Epithelial cell of proximal tubule (primary cell): Measurements from ENCODE around the gene PYGO2. TPM values are rescaled to one million over a fixed set of nuclear protein-coding genes. Genes with fewer than 3 reads are reported as not detected.

Source experiments
- DNase-seq: peaks from one replicate; pipeline ENCODE4 v3.0.0-alpha.2; 2011; ENCODE audit warnings: low read depth
- H3K4me3 ChIP-seq: 2 replicates; pipeline ENCODE4 v1.5.1; 2011; ENCODE audit warnings: low read depth, mild to moderate bottlenecking, low read length
- total RNA-seq: library from RNA; depleted of rRNA; stranded (reverse); fragments of >200 nt; gene quantifications from 2 replicates; pipeline ENCODE4 v1.2.3, GENCODE V29; 2015
- TF ChIP-seq, protein P1 (sequence below): conservative IDR thresholded peaks from 2 replicates; pipeline ENCODE4 v1.5.1; 2012; ENCODE audit warnings: low read depth, mild to moderate bottlenecking, low read length

PYGO2 gene
- total RNA-seq, 1 donor from 2014 or later: 16.0 TPM

DNA sequence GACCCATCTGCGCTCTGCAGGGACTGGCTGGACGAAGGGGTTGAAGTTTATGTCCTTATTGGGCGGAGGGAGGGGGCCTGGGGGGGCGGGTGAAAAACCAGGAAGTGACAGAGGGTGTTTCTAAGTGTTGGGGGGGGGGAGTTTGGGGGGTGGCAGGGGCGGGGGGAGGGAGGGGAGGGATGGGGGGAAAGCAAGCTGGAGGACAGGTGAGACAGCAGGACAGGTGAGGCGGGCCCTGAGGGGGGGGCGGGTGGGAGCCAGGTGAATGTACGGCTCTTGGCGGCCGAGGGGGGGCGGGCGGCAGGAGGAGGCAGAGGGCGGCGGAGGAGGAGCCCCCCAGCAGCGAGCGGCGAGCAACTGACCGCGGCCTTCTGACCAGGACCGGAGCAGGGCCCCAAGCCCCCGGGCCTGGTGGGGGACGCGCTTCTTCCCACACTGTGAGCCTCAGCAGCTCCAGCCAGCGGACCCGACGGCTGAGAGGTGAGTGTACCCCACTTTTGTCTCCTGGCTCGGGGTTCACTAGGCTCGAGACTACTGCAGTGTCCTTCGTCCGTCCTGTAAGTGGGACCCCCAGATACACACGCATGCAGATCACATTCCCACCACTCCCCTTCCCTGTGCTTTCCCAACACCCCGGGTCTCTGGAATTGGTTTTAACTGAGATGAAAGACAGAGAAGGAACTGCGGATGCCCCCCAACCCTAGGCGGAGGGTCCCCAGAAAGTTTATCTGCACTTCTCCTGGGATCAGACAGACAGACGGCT is 41.1 kb upstream of the PYGO2 start, which contains the start of gene ZBTB7B:
TSS of gene ZBTB7B (plus strand) at position 339 of the 763 bp plus-strand sequence. CDS start 11,859 bp downstream, outside the sequence.
- TF ChIP-seq, protein P1, sequence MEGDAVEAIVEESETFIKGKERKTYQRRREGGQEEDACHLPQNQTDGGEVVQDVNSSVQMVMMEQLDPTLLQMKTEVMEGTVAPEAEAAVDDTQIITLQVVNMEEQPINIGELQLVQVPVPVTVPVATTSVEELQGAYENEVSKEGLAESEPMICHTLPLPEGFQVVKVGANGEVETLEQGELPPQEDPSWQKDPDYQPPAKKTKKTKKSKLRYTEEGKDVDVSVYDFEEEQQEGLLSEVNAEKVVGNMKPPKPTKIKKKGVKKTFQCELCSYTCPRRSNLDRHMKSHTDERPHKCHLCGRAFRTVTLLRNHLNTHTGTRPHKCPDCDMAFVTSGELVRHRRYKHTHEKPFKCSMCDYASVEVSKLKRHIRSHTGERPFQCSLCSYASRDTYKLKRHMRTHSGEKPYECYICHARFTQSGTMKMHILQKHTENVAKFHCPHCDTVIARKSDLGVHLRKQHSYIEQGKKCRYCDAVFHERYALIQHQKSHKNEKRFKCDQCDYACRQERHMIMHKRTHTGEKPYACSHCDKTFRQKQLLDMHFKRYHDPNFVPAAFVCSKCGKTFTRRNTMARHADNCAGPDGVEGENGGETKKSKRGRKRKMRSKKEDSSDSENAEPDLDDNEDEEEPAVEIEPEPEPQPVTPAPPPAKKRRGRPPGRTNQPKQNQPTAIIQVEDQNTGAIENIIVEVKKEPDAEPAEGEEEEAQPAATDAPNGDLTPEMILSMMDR: no peak
- DNase-seq: no peak

DNA sequence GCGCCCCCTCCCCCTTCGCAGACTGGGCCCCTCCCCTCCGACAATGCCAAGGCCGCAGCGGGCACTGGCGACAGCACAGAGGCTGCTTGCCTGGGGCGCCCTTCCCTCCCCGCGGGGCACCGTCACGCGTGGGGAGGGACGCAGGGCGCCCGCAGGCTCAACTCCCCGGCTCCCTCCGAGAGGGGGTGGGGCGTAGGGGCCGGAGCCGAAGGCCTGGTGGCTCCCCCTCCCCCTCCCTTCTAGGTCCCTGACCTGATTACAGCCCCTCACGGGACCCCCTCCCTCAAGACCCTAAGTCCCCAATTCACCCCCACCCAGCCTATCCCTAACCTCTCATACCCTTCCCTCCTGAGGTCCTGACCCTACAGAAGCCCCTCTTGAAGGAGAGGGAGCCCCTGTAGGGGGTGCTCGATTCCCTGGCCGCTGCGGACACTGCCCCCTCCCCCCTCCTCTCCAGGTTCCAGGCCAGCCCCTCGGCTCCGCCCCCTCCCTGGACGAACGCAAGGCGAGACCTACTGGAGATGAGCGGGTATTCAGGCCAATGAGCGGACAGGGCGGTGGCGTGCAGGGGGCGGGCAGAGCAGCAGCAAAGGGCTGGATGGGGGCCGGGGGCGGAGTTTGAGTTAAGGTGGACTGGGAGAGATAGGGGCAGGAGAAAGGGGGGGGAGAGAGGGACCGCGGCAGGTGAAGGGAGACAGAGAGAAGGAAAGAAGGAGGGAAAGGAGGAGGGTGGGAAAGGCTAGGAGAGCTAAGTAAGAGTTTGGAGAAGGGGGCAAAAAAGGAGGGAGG is 40.3 kb upstream of the PYGO2 start:
- DNase-seq: peak; percentile 80
- peak overlapping the region; percentile 74 for H3K4me3 ChIP-seq
- TF ChIP-seq, protein P1: peak; percentile 61

More for the DNA sequence above, 41.1 kb upstream of the PYGO2 start, which contains the start of gene ZBTB7B:
- peak within 1 kb of the TSS; percentile 85 for H3K4me3 ChIP-seq

GRCh38 chr1:155001425-155001674 is 39.8 kb upstream of the PYGO2 start:
- TF ChIP-seq, protein P1: no peak
- DNase-seq: no peak
- peak overlapping the region; percentile 74 for H3K4me3 ChIP-seq

- peak overlapping the region; percentile 74 for H3K4me3 ChIP-seq
- DNase-seq: no peak
- TF ChIP-seq, protein P1: no peak
These were observed 39.3 kb upstream of the PYGO2 start for GRCh38 chr1:155000726-155001424.

DNA sequence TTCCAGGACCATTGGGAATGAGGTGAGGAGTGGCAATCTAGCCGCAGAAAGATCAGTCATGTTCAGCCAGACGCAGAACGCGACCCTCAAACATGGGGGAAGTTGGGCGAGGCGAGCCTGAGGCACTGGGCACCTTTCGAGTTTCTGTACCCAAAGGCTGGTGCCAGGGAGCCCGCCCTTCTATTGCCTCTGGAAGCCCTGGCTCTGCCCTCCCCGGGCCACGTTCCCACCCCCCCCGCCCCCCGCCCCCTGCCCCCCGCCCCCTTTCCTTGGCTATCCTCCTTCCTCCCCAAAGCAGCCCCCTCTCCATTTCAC is 38.8 kb upstream of the PYGO2 start:
- TF ChIP-seq, protein P1: no peak
- peak overlapping the region; percentile 74 for H3K4me3 ChIP-seq
- DNase-seq: no peak

DNA sequence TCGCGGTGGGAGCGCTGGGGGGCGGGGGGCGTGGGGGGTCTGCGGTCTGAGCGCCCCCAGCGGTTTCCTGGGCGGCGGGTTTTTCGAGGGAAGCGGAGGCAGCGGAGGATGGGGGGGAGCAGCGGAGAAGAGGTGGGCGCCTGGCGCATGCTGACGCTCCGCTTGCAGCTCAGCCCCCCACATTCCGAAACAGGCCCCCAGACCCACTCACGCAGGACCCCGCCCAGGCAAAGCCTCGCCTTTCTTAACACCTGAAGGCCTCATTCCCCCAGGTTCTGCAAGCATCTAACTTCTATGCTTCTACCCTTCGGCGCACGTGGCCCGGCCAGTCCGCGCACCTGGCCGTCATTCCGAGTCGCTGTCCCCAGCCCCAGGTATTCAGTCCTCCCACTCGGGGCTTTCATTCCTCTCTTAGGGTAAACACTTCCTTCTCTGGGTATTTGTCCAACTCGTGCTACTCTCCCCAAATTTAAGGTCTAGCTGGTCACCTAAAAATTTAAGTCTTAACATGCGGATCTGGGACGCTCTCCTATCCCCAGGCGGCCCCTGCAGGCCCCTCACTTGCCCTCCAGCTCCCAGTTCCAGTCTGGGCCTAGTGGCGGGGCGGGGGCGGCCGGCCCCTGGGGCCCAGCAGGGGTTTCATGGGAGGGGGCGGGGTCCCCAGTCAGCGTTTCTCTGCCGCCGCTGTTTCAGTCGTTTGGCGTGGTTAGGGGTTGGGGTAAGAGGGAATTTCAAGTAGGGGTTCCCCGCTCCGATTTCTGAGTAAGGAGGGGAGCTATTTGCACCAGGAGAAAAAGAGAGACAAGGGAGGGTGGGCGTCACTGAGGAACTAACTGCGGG is 38.2 kb upstream of the PYGO2 start:
- DNase-seq: no peak
- H3K4me3 ChIP-seq: peak overlapping the region; percentile 74
- TF ChIP-seq, protein P1: no peak
